Activated CD4-positive, CD25-positive, alpha-beta regulatory T cell treated with anti-CD3 and anti-CD28 coated beads, Interleukin-2, amount 50 U/mL, for 72 hours (primary cell): ENCODE data around the gene SLC48A1.
A peak's percentile ranks its signal among the peaks of the same experiment; 100 is the strongest.
"Not testable (repeated sequence)": the region's sequence is repeated elsewhere in the genome, so short reads cannot be mapped to it uniquely, and the experiment has no call there.

Experiments
- DNase-seq: peaks from one replicate; pipeline ENCODE4 v3.0.0; 2021

Gene SLC48A1

DNA sequence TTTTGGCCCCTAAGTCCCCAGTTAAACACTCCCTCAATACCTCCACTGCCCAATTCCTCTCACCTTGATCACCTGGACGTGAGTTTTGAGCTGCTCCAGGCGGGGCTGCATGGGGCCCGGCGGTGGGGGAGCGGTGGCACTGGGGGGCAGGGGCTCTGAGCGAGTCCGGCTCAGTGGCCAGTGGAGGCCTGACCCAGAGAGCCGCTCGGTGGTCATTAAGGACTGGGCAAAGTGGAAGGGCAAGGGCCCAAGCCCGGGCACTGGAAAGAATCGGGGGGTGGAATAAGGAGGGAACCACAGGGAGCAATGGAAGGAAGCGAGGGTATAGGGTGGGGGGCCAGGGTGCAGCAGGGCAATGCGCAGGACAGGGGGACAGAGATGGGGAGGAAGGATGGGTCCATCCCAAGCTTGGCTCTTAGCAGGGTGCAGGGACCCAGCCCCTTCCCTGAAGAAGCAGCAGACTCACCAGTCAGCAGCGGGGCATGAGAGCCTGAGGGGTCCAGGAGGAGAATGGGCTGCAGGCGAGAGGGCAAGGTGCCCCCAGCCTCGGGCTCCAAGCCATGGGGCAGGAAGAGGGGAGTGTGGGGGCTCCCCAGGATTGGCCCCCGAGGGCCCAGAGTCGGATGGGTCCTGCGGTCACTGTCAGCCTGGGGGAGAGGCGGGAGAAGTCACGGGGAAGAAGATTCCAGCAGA, 22.2 kb downstream of the SLC48A1 start:
- DNase-seq, result no peak

DNA sequence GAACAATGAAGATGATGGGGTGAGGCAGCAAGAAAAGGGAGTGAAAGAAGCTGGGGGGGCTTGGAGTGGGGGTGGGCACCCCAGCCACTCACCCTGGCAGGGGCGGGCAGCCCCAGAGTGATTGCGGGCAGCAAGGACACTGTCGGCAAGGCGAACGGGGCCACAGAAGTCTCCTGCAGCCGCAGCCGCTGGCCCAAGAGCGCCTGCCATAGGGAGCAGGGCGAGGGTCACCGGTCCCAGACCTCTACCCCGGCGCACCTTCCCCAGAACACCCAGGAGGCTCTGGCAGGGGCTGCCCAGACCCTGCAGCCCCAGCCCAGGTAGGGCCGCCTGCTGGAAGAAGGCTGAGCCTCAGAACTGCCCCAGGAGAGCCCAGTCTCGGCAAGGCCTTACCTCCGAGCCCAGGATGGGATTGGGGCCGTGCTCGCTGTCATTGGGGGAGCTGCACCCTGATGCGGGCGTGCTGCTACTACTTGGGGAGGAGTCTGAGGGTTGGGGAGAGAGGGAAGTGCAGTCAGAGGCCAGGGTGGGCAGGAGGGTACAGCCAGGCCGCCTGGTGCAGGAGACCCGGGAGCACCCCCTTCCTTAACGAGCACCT, 22.9 kb downstream of the SLC48A1 start:
- no peak for DNase-seq

DNA sequence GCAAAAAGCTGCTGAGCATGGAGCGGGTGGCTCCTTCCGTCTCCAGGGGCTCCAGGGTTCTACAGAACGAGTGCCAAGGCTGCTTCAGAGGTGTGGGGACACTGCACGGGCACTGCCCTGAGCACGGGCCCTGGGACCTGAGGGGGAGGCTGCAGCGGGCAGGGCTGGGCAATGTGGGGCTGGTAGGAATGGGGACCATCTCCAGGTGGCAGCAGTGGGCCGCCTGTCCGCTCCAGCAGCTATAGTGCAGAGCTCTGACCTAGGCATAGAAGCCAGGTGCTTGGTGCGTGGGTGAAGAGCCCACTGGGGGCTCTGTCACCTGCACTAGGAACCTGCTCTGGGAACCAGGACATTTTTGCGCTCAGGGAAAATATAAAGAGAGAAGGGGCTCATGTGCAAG, 24.4 kb downstream of the SLC48A1 start:
- DNase-seq, result no peak

DNA sequence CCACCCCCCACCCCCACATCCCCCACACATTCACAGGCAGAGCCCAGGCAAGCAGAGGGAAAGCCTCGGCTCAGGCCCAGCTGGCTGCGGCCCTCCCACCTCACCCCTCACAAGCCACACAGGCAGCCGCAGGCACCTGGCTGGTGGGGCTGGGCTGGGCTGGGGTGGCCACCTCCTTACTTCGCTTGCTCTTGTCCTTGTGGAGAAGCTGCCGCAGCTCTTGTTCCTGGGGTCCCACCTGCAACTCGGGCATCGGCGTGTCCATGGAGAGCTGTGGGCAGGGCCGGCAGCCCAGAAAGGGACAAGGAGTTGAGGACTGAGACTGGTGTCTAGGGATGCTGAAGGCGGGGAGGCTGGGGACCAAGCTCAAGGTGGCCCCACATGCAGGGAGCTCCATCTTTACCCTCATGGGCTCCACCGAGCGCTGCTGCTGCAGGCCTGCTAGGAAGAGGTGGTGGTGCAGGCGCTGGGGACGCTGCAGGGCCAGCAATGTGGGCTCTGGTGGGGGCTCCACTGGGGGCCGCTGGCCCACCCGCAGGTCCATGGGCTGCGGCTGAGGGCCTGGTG, 25.4 kb downstream of the SLC48A1 start:
- no peak for DNase-seq

DNA sequence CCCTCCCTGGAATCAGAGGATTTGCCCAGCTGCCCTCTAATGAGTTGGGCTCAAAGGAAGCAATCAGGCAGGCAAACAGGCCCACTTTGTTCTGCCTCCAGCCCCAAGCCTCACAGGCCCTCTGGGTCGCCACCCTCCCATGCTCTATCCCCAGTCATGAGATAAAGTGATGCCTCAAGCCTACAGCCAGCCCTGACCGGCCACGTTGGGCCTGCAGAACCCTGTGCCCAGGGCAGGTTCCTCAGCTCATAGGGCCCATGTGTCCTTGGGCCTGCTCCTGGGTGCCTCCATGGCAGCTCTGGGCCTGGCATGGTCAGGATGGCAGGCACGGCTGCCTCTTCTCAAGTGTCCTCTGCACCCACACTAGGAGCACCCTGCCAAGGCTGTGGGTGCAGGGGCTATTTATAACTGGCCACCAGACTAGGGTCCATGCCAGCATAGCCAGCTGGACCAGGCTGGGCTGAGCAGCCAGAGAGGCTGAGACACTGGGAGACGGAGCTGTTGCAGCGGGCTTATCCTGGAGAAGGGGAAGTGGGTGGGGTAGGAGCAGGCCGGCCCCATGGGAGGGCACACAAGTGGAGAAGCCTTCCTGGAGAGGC, 26.4 kb downstream of the SLC48A1 start:
- no peak for DNase-seq

DNA sequence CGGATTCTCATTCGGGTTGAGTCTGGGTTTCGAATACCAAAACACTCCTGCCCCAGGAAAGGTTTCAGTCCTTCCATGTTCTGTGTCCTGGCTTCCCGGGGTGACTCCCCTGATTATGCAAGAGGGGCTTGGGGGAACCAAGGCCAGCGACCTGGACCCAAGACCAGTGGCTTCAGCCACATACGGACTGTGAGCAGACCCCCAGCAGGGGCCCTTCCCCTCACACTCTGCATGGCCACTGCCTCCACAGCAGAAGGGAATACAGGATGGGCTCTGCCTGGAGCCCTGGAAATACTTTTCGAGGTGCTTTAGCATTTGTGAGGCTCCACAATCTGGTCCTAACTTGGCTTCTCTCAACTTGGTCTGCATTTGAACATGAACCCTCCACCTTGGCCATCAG, 27.5 kb downstream of the SLC48A1 start:
- DNase-seq, result no peak

DNA sequence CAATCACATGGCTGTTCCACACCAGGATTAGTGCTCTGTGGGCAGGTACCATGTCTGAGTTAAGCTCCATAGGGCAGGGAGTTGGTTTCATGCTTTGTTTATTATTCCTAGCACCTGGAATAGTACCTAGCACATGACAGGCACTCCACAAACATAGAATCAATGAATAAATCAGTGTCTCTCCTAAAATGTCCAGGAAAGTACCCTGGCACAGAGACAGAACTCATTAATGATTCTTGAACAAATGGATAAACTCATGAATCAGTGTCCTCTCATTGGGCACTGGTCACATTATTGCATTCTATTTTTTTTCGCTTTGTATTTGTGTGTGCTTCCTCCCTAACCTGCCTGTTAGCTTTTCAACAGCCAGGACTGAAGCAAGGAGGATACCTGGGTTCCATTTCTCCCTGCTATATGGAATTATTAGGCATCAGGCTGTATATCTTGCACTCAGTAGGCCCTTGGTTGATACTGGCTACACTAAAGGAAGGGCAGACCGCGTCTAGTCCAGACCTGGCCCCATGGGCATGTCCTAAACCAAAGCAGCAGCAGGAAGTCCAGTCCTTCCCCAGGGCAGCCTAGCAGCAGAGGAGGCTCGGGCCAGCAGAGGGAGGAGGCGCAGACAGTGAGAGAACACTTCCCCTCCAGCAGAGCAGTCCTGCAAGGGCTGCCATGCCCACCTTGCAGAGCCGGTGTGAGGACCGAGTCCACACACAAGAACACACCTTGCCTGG, 28.3 kb downstream of the SLC48A1 start:
- DNase-seq, result no peak

DNA sequence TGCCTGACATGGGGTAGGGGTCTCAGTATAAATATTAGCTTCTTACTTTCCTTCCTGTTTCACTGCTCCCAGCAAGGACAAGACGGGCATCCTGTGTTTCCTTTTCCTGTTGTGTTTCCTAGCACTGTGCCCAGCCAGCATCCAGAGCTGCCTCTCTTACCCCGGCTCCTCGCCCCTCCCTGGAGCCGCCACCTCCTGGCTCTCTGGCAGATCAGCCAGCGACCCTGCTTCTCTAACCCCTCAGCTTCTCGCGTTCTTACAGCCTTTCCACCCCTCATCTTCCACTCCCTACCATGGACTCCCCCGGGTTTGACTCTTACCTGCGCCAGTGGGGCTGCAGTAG, 28.8 kb downstream of the SLC48A1 start:
- no peak for DNase-seq

DNA sequence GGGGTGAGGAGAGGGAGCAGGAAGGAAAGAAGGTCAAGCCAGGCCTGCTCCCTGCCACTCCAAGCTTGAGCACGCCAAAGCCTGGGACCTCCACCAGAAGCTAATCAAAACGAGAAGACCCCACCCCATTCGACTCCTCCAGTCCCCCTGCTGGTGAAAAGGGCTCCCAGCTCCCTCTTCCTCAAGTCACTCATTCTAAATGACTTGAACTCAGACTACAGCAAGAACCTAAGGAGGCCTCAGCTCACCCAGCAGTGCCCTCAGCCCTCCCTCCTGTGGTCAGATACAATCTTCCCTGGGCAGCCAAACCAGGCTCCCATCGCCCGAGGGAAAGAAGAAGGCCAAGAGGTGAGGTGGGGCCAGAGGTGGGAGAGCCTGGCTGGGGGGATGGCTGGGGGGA, 29.3 kb downstream of the SLC48A1 start:
- DNase-seq, result no peak

DNA sequence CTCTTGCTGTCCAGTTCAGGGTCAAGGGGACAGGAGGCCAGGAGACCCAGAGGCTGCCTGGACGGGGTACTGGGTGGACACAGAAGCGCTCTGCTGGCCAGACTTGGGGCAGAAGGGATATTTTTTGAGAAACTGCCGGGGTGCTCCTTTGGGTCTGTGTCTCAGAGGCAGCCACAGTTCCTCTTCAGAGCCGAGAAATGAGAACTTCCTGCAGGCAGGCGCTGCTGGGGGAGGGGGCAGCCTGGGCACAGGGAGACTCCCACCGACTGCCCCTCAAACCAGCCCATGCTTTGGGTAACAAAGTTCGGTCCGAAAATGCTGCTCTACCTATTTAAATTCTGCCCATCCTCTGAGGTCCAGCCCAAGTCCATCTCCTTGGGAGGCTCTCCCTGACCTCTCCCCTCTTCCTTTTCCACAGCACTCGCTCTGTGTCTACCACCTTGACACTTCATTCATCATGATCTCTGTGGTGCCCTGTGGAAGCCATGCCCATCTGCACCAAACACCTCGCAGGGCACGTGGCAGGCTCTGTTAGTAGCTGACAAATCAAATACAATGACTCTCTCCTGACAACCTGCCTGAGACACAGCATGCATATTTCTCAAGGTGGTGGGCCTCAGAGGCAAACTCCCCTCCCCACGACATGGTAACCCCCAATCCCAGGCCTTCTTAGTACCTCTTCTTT, 30.3 kb downstream of the SLC48A1 start:
- DNase-seq, result no peak

DNA sequence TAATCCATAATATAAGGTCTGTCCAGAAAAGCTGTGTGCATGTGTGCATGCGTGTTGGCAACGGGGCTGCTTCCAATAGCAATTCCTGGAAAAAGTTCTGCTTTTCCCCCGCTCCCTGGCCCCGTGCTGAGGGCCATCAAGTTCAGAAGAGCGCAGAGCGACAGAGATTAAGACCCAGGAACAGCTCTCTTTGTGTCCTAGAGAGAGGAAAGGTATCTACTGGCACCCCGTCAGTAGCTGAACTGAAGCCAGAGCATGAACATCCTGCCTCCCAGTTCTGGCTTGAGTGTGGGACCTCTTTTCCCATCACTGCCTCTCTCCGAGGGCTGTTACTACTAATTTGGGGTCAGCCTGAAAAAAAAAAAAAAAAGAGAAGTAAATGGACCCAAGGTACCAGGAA, 31.1 kb downstream of the SLC48A1 start:
- DNase-seq, result no peak

DNA sequence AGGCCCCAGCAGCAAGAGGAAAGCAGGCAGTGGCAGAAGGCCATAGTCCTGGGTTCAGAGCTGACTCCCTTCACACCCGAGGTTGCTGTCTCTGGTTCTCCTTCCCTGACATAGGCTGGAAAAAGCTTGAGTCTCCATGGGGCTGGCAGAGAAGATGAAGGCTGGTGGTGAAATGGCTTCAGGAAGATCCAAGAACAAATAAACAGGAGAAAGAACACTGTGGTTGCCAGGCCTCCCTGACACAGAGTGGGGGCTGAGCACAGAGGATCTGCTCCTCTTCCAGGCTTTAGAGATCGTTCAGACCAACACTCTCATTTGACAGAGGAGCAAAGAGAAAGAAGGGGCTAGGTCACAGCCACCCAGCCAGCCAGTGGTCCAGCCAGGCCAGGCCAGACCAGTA, 32.4 kb downstream of the SLC48A1 start:
- DNase-seq, result no peak

DNA sequence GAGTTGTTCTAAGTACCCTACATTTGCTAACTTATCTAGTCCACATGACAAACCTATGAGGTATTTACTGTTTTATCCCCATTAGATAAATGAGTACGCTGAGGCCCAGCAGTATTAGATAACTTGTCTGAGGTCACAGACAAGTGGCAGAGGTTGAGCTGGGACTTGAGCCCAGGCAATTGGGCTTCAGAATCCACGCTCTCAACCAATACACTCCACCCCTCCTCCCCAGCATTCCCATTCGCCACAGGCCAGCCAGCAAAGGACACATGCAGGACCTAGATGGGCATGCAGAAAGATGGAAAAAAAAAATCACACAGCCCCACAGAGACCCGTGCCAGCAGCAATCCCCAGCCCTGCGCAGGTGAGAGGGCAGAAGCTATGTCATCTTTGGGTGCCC, 34.3 kb downstream of the SLC48A1 start:
- DNase-seq, result no peak

DNA sequence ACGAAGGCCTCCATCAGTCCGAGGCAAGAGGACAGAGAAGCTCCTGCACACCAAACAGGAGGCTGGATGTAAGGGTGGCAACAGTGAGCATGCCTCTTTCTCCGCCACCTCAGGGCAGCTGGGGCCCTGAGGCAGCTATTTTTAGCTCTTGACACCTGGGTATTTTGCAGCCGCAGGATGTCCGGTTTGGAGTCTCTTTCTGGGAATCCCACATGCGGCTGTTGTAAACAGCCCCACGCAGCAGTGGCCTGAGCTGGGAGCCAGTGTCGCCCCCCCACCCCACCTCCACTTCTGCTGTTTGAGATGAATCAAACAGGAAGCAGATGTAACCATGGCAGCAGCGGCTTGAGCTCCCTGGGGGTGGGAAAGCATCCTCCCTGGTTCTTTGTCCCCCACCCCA, 35.0 kb downstream of the SLC48A1 start:
- peak; percentile 61 for DNase-seq

DNA sequence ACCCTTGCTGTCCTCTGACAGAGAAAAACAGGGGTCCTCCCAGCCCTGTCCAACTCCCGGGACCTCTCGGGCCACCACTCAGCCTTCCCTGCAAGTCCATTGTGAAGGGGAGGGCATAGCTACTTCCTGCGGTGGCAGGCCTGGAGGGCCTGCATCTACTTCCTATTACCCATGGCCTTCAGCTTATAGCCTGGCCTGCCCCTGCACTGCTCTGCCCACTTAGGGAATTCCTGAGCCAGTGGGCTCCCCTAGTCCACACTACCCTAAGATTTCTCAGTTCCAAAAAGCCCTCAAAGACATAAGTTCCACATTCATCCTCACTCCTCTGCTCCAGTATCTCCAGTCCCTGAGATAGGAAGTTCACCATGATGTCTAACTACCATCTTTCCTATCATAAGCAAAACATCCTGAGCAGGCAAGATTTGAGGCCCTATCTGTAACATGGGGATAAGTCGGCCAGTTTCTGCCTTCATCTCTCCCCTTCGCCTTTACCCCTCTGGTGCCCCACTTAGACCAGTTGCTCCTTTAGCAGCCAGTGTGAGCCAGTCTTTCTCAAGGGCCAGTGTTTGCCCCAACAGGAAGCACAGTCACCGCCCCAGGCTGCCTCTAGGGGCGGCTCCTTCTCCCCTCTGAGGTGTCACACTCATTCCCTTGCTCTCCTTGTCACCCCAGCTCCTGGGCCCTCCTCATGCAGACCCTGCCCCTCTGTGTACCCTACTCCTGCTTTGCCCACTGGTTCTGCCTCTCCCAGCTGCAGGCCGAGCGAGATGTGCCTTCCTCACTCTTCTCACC, 35.7 kb downstream of the SLC48A1 start:
- DNase-seq, result peak; percentile 57

DNA sequence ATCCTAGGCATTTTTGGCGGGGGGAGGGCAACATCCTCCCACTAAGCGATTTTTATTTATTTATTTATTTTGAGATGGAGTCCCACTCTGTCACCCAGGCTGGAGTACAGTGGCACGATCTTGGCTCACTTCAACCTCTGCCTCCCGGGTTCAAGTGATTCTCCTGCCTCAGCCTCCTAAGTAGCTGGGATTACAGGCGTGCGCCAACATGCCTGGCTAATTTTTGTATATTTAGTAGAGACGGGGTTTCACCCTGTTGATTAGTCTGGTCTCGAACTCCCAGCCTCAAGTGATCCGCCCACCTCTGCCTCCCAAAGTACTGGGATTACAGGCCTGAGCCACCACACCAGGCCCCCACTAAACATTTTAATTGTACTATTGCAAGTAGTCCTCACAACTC, 36.5 kb downstream of the SLC48A1 start:
- DNase-seq, result not testable (repeated sequence)

DNA sequence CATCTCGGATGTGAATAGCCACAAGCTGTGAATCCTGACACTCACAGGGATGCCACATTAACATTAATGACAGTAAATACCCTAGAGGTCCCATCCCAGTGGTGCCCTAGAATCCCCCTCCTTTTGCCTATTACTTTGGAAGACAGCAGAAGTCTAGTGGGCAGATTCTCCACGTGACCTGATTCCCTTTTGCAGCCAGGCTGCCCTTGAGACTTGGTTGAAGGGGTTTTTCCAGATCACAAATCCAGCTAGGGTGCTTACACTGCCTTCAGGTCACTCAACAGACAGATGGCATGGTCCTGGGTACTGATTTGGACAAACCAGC, 38.0 kb downstream of the SLC48A1 start:
- DNase-seq, result no peak

DNA sequence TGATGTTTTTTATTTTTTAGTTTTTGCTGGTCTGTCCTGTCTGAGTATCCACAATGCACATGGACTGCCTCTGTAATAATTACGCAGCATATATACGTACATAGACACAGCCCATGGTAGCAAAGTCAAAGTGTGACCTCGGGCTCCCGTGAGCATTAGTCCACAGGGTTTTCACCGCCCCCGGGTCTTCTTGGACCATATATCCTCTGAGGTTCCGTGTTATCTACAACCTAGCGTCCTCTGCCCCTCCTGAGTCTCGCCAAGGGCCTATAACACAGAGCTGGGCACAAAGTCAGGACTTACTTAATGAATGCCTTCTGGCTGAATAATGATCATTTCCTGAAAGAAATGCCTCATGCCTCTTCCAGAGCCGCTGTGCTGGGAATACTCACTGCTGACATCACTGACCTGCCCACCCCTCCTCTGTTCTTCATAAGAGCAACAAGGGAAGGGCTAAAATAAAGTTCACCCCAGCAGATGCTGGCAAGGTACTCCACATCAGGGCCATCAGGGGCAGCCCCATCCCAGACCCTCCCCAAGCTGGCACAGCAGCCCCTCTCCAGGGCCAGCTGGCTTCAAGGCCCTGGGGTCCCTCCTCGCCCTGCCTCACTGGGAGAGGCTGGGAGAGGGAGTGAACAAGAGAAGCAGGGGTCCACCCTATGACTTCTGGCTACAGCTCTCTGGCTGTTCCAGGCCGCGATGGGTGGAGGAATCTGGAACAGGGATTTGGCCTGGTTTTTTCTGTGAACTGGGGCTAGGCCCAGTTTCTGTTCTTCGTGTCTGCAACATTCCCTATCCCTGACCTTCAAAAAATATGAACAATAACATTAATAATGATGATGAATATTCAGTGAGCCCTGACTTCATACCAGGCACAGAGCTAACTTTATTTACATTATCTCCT, 38.8 kb downstream of the SLC48A1 start:
- DNase-seq, result no peak

DNA sequence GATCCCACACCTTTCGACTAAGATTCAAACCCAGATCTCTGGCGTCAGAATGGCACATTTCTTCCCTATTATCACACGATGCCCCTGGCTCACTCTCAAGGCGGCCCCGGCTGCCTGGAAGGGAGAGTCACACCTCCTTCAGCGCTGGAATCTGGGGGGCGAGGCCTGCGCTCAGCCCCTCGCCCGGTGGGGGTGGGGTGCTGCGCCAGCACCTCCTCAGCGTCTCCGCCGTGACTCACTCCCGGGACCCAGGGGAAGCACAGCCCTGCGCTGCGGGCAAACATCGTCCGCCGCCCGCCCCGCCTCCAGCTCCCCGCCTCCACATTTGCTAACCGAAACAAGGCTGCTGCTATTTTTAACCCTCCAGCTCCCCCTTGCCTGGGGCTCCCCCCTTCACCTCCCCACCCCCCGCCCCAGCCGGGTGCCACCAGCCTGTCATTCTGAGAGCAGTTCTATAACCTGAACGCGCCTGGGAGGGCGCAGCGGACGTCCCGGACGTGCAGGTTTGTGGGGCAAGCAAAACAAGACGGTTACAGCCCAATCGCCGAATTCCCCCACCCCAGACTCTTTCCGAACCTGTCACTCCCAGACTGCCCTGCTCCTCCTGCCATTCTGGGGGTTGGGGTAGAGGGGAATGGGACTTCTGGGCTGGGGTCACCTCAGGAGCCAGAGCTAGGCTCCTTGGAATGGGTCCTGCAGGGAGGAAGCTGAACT, 39.9 kb downstream of the SLC48A1 start:
- DNase-seq, result peak; percentile 84

DNA sequence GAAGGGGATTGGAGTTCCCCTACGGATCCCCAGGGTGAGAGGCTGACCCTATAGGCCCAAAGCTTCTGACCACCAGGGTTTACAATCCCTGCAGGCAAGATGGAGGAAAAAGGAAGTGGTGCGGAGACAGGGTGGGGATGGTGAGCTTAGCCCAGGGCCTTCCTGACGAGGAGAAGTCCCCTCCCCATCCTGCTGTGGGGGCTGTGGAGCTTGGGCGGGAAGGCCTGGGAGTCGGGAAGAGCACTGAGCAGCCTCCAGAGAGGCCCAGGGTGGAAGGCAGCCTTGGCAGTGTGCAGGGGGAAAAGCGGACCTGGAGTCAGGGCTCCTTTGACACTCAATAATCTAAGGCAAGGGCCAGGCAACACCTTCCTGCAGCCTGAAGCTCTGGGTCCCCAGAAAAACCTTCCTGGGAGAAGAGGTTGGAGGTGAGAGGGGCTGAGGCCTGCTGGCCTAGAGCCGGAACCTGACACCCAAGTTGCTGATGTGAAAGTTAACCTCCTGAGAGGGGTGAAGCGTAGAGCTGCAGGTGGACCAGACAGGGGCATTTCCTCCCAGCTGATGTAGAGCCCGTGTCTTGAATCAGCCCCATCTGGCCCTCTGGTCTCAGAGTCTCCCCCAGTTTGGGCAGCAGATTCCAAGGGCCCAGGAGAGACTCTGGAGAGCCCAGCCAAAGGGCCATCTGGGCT, 40.6 kb downstream of the SLC48A1 start:
- DNase-seq, result no peak
